H54 (cell line): Measurements from ENCODE around the gene ZKSCAN4.

Source experiments
- DNase-seq: peaks from one replicate; pipeline ENCODE4 v3.0.0; 2011; ENCODE audit warnings: low spot score, mixed read lengths; ENCODE audit not compliant: insufficient read length
- FAIRE-seq: peaks from 3 replicates; lab custom pipeline; 2011; peaks lifted over from hg19 to GRCh38; lab: Jason Lieb, UNC
- POLR2A ChIP-seq: IDR thresholded peaks from 2 replicates; pipeline ENCODE4 v1.6.1; 2011; ENCODE audit warnings: low read depth, mild to moderate bottlenecking, low read length

Gene ZKSCAN4

GRCh38 chr6:28266563-28266961 lies 14.5 kb upstream of the ZKSCAN4 start:
- DNase-seq = no peak
- TF ChIP-seq POLR2A = no peak
- FAIRE-seq = peak; percentile 71

GRCh38 chr6:28264834-28265401 lies 12.8 kb upstream of the ZKSCAN4 start:
- FAIRE-seq = peak; percentile 20
- DNase-seq = no peak
- TF ChIP-seq POLR2A = no peak

GRCh38 chr6:28263922-28264321 lies 11.9 kb upstream of the ZKSCAN4 start:
- FAIRE-seq (peak; percentile 30), DNase-seq (no peak)
- TF ChIP-seq POLR2A = no peak

- DNase-seq = no peak
- FAIRE-seq = no peak
- TF ChIP-seq POLR2A = no peak
Measured at GRCh38 chr6:28258877-28259777, 7.1 kb upstream of the ZKSCAN4 start, which contains the start of gene NKAPL. Gene NKAPL (plus strand): TSS chr6:28259297. CDS start chr6:28259372, 75 bp downstream.

- no peak for TF ChIP-seq POLR2A
- DNase-seq = no peak
- no peak for FAIRE-seq
Measured at GRCh38 chr6:28257042-28257441, 5.0 kb upstream of the ZKSCAN4 start.

GRCh38 chr6:28254121-28254519 lies 2.1 kb upstream of the ZKSCAN4 start:
- DNase-seq (no peak), FAIRE-seq (no peak)
- TF ChIP-seq POLR2A = no peak

- peak; percentile 7 for DNase-seq
- no peak for TF ChIP-seq POLR2A
- no peak for FAIRE-seq
Measured at GRCh38 chr6:28251661-28252008, 434 bp downstream of the ZKSCAN4 start.

- TF ChIP-seq POLR2A = no peak
- DNase-seq = no peak
- FAIRE-seq = no peak
Measured at GRCh38 chr6:28250747-28251146, 1.3 kb downstream of the ZKSCAN4 start.

GRCh38 chr6:28248916-28249315 lies 3.2 kb downstream of the ZKSCAN4 start:
- no peak for FAIRE-seq
- TF ChIP-seq POLR2A = no peak
- no peak for DNase-seq

GRCh38 chr6:28245206-28245941 lies 6.7 kb downstream of the ZKSCAN4 start:
- no peak for FAIRE-seq
- no peak for TF ChIP-seq POLR2A
- no peak for DNase-seq

GRCh38 chr6:28243946-28244345 lies 8.1 kb downstream of the ZKSCAN4 start:
- FAIRE-seq (no peak), DNase-seq (no peak)
- no peak for TF ChIP-seq POLR2A

GRCh38 chr6:28240471-28240870 lies 11.6 kb downstream of the ZKSCAN4 start:
- TF ChIP-seq POLR2A = no peak
- DNase-seq = no peak
- FAIRE-seq = peak; percentile 23

GRCh38 chr6:28239636-28240035 lies 12.4 kb downstream of the ZKSCAN4 start:
- no peak for FAIRE-seq
- TF ChIP-seq POLR2A = no peak
- DNase-seq = no peak

- FAIRE-seq = no peak
- TF ChIP-seq POLR2A = no peak
- DNase-seq = no peak
Measured at GRCh38 chr6:28235912-28236452, 16.1 kb downstream of the ZKSCAN4 start.
